HEK293 (cell line): ENCODE measurements around the gene MCM3AP.

ENCODE experiments used
- CTCF ChIA-PET: fragments of 350-600 bp; formaldehyde crosslinking; extraction: SDS; loops from one replicate; lab custom pipeline; 2021; ENCODE audit warnings: antibody characterized with exemption; lab: Yijun Ruan, JAX
- POLR2A ChIA-PET: fragments of 300-600 bp; formaldehyde crosslinking; extraction: SDS; loops from one replicate; lab custom pipeline; 2020; ENCODE audit warnings: antibody characterized with exemption, inconsistent platforms; lab: Yijun Ruan, JAX
- H3K27ac ChIP-seq: fragments of 200-500 bp; sonication (Bioruptor generic); 2 replicates; pipeline ENCODE4 v1.5.1; 2014; ENCODE audit warnings: low read depth, low read length, control low read depth, inconsistent platforms; ENCODE audit errors: extremely low read depth
- H3K36me3 ChIP-seq, 2 experiments: fragments of 200-500 bp in 1 of 2; sonication (Bioruptor generic) in 1 of 2; 1 replicate in 1 of 2; 2 replicates in 1 of 2; pipeline ENCODE4 v1.5.1; 2014 to 2017; ENCODE audit warnings: inconsistent platforms in 2 of 2, low read length in 2 of 2; ENCODE audit not compliant: control insufficient read depth in 2 of 2, insufficient read depth in 1 of 2
- H3K4me1 ChIP-seq: fragments of 200-500 bp; sonication (Bioruptor generic); 2 replicates; pipeline ENCODE4 v1.5.1; 2014; ENCODE audit warnings: mild to moderate bottlenecking, low read length, inconsistent platforms; ENCODE audit not compliant: control insufficient read depth, insufficient read depth
- H3K4me3 ChIP-seq: 2 replicates; pipeline ENCODE4 v1.5.1; 2011; ENCODE audit warnings: low read depth, mild to moderate bottlenecking, control low read depth, low read length, moderate library complexity
- H3K9me3 ChIP-seq: fragments of 200-500 bp; sonication (Bioruptor generic); 2 replicates; pipeline ENCODE4 v1.5.1; 2014; ENCODE audit warnings: low read depth, low read length, inconsistent platforms; ENCODE audit not compliant: control insufficient read depth, insufficient read depth
- EGR2 ChIP-seq: fragments of 450-650 bp; formaldehyde crosslinking; IDR thresholded peaks from 2 replicates; pipeline ENCODE4 v1.5.1; 2016; ENCODE audit warnings: low read depth, missing biosample characterization, missing genetic modification characterization
- FEZF1 ChIP-seq: fragments of 450-650 bp; formaldehyde crosslinking; IDR thresholded peaks from 2 replicates; pipeline ENCODE4 v1.5.1; 2016; ENCODE audit warnings: missing biosample characterization, missing genetic modification characterization
- IKZF3 ChIP-seq: fragments of 450-650 bp; IDR thresholded peaks from 2 replicates; pipeline ENCODE4 v1.5.0; 2018; ENCODE audit warnings: missing biosample characterization, mild to moderate bottlenecking, missing genetic modification characterization, moderate library complexity
- ZFHX2 ChIP-seq: fragments of 450-650 bp; formaldehyde crosslinking; conservative IDR thresholded peaks from 2 replicates; pipeline ENCODE4 v1.5.1; 2016; ENCODE audit warnings: missing biosample characterization, missing genetic modification characterization
- ZFP69B ChIP-seq: fragments of 450-650 bp; formaldehyde crosslinking; IDR thresholded peaks from 2 replicates; pipeline ENCODE4 v1.5.1; 2016; ENCODE audit warnings: missing biosample characterization, missing genetic modification characterization
- ZIC2 ChIP-seq: fragments of 450-650 bp; formaldehyde crosslinking; IDR thresholded peaks from 2 replicates; pipeline ENCODE4 v1.5.1; 2016; ENCODE audit warnings: missing biosample characterization, missing genetic modification characterization
- ZNF114 ChIP-seq: fragments of 450-650 bp; formaldehyde crosslinking; IDR thresholded peaks from 2 replicates; pipeline ENCODE4 v1.5.0; 2017; ENCODE audit warnings: missing biosample characterization, missing genetic modification characterization
- ZNF266 ChIP-seq: fragments of 450-650 bp; formaldehyde crosslinking; IDR thresholded peaks from 2 replicates; pipeline ENCODE4 v1.5.1; 2016; ENCODE audit warnings: missing biosample characterization, missing genetic modification characterization, low read depth
- ZNF311 ChIP-seq: fragments of 450-650 bp; formaldehyde crosslinking; IDR thresholded peaks from 2 replicates; pipeline ENCODE4 v1.5.1; 2017; ENCODE audit warnings: missing biosample characterization, missing genetic modification characterization, borderline replicate concordance
- ZNF341 ChIP-seq: fragments of 450-650 bp; formaldehyde crosslinking; IDR thresholded peaks from 2 replicates; pipeline ENCODE4; 2016; ENCODE audit warnings: low read depth, missing biosample characterization, missing genetic modification characterization
- ZNF521 ChIP-seq: fragments of 450-650 bp; formaldehyde crosslinking; IDR thresholded peaks from 2 replicates; pipeline ENCODE4 v1.5.1; 2017; ENCODE audit warnings: missing biosample characterization, mild to moderate bottlenecking, missing genetic modification characterization
- ZNF571 ChIP-seq: fragments of 450-650 bp; formaldehyde crosslinking; IDR thresholded peaks from 2 replicates; pipeline ENCODE4 v1.5.0; 2017; ENCODE audit warnings: missing biosample characterization, missing genetic modification characterization
- ZNF624 ChIP-seq: fragments of 450-650 bp; formaldehyde crosslinking; IDR thresholded peaks from 2 replicates; pipeline ENCODE4 v1.5.1; 2017; ENCODE audit warnings: missing biosample characterization, missing genetic modification characterization
- ZNF701 ChIP-seq: fragments of 450-650 bp; formaldehyde crosslinking; IDR thresholded peaks from 2 replicates; pipeline ENCODE4 v1.5.1; 2016; ENCODE audit warnings: missing biosample characterization, missing genetic modification characterization
- TF ChIP-seq, protein P1 (sequence below): fragments of 450-650 bp; IDR thresholded peaks from 2 replicates; pipeline ENCODE4 v1.5.1; 2018; ENCODE audit warnings: missing biosample characterization, mild to moderate bottlenecking, missing genetic modification characterization
- TF ChIP-seq, protein P2 (sequence below): fragments of 450-650 bp; formaldehyde crosslinking; IDR thresholded peaks from 2 replicates; pipeline ENCODE4 v1.5.1; 2016; ENCODE audit warnings: missing biosample characterization, missing genetic modification characterization
- TF ChIP-seq, protein P3 (sequence below): fragments of 450-650 bp; formaldehyde crosslinking; IDR thresholded peaks from 2 replicates; pipeline ENCODE4 v1.5.1; 2016; ENCODE audit warnings: missing biosample characterization, missing genetic modification characterization
- TF ChIP-seq, protein P4 (sequence below): sonication (generic); formaldehyde crosslinking; IDR thresholded peaks from 2 replicates; pipeline ENCODE4 v1.8.1; 2022; ENCODE audit warnings: mild to moderate bottlenecking, moderate library complexity, missing genetic modification reagents

MCM3AP gene

DNA sequence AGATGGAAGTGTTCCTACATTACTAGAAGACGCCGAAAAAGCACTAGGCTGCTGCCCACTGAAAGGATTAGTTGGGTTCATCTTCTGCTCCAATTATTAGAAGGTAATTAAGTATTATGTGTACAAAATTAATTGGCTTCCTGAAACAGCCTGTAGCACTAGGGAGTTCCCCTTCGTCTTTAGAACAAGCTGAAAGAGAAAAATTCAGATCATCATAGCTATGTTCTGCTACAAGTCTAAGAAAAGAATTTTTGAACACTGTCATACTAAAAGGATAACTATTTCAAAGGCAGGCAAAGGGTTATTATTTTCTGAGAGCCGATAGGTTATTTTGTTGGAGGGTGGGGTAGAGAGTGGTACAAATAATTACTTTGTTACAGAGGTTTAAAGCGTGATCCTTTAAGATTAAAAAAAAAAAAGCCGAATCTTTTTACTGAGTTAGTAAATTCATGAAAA is at the start of gene MCM3AP:
TSS of gene MCM3AP (minus strand) at position 406 of the 456 bp plus-strand sequence. CDS start at position 81, 325 bp downstream.
- CTCF ChIA-PET = interaction anchor here (0.6 to 1.7 kb wide), 7 partner anchors 28 to 315 kb away, joined by 3 to 7 read pairs (median 3); no protein-coding TSS in a partner anchor

DNA sequence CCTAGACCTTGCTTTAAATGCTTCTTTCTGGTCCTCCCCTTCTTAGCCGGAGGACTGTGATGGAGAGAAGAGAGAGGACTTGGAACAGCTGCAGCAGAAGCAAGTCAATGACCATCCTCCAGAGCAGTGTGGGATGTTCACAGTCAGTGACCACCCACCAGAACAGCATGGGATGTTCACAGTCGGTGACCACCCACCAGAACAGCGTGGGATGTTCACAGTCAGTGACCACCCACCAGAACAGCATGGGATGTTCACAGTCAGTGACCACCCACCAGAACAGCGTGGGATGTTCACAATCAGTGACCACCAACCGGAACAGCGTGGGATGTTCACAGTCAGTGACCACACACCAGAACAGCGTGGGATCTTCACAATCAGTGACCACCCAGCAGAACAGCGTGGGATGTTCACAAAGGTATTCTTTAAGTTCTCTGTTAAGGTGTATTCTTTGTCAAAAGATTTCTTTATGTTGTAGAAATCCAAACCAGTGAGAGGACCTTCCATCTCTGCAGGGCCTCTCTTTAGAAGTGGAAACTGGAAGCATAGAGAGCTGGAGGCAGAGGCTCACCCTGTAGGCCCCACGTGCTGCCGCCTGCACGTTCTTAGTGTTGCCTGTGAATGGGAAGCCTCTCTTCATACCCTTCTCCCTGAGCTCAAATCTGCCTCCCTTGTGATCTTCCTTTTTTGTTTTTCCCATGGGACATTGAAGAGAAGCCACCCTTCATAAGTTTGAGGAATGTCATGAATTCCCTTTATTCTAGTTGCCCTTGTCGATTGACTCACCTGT is 49.1 kb upstream of the MCM3AP start:
- Histone ChIP-seq H3K36me3 (peaks cover 76 to 84% of the 10 kb centered on the region in 2 experiments), H3K9me3 (no peaks in the 10 kb centered on the region), H3K4me3 (no peak overlapping the region), H3K4me1 (no peaks in the 10 kb centered on the region), H3K27ac (no peak overlapping the region)
- ChIA-PET CTCF (no interaction called here), POLR2A (interaction anchor here (0.6 to 1.5 kb wide), 3 partner anchors 9 to 18 kb away, joined by 3 to 4 read pairs (median 3); no protein-coding TSS in a partner anchor)
- peak; percentile 49; the same call in 1 of the 2 replicates for TF ChIP-seq ZNF341 (tag by site-specific recombination)
- peak; percentile 100 for TF ChIP-seq ZFHX2 (tag by site-specific recombination)
- peak; percentile 100 for TF ChIP-seq EGR2 (tag by site-specific recombination)
- no peak for TF ChIP-seq ZNF266 (tag by site-specific recombination)
- TF ChIP-seq ZIC2 = peak; percentile 54; the same call in 1 of the 2 replicates
- no peak for TF ChIP-seq ZNF571 (tag by site-specific recombination)

More for the DNA sequence above, at the start of gene MCM3AP:
- H3K36me3 ChIP-seq = peaks cover 27 to 51% of the 10 kb centered on the region in 2 experiments
- TF ChIP-seq, protein P1, sequence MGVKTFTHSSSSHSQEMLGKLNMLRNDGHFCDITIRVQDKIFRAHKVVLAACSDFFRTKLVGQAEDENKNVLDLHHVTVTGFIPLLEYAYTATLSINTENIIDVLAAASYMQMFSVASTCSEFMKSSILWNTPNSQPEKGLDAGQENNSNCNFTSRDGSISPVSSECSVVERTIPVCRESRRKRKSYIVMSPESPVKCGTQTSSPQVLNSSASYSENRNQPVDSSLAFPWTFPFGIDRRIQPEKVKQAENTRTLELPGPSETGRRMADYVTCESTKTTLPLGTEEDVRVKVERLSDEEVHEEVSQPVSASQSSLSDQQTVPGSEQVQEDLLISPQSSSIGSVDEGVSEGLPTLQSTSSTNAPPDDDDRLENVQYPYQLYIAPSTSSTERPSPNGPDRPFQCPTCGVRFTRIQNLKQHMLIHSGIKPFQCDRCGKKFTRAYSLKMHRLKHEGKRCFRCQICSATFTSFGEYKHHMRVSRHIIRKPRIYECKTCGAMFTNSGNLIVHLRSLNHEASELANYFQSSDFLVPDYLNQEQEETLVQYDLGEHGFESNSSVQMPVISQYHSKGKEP = no peak
- TF ChIP-seq, all 188 proteins: peak for 0
- Histone ChIP-seq H3K4me3 (peak within 1 kb of the TSS; percentile 61), H3K9me3 (no peaks in the 10 kb centered on the region), H3K4me1 (peaks cover 4% of the 10 kb centered on the region; the same call in 1 of the 2 replicates), H3K27ac (peak within 1 kb of the TSS; percentile 81)
- POLR2A ChIA-PET = interaction anchor here (2.0 kb wide), 2 partner anchors 12 to 40 kb away, joined by 8 to 9 read pairs; no protein-coding TSS in a partner anchor

DNA sequence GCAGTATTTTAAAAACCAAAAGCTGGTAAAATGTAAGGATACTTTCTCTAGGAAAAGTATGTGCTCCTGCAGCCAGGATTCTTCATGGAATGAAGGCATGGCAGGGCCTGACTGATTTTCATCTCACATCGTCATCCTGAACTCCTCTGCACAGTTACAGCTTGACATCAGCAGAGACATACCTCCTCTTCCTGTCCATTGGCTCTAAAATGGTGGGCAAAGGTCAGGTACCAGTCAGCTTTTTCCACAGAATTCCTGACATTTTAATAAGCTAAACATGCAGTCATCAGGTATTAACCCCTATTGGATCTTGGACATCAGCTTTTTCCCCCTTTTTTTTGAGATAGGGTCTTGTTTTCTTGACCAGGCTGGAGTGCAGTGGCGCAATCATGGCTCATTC is 44.4 kb upstream of the MCM3AP start:
- ChIA-PET POLR2A (no interaction called here), CTCF (interaction anchor here (0.8 kb wide), 1 partner anchor 186 kb away, joined by 3 read pairs; no protein-coding TSS in a partner anchor)
- Histone ChIP-seq H3K36me3 (peaks cover 64 to 69% of the 10 kb centered on the region in 2 experiments), H3K4me1 (peaks cover 9% of the 10 kb centered on the region), H3K9me3 (no peaks in the 10 kb centered on the region), H3K4me3 (no peak overlapping the region), H3K27ac (no peak overlapping the region)
- TF ChIP-seq, protein P2, sequence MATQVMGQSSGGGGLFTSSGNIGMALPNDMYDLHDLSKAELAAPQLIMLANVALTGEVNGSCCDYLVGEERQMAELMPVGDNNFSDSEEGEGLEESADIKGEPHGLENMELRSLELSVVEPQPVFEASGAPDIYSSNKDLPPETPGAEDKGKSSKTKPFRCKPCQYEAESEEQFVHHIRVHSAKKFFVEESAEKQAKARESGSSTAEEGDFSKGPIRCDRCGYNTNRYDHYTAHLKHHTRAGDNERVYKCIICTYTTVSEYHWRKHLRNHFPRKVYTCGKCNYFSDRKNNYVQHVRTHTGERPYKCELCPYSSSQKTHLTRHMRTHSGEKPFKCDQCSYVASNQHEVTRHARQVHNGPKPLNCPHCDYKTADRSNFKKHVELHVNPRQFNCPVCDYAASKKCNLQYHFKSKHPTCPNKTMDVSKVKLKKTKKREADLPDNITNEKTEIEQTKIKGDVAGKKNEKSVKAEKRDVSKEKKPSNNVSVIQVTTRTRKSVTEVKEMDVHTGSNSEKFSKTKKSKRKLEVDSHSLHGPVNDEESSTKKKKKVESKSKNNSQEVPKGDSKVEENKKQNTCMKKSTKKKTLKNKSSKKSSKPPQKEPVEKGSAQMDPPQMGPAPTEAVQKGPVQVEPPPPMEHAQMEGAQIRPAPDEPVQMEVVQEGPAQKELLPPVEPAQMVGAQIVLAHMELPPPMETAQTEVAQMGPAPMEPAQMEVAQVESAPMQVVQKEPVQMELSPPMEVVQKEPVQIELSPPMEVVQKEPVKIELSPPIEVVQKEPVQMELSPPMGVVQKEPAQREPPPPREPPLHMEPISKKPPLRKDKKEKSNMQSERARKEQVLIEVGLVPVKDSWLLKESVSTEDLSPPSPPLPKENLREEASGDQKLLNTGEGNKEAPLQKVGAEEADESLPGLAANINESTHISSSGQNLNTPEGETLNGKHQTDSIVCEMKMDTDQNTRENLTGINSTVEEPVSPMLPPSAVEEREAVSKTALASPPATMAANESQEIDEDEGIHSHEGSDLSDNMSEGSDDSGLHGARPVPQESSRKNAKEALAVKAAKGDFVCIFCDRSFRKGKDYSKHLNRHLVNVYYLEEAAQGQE (tag by site-specific recombination) = no peak
- no peak for TF ChIP-seq ZFP69B
- TF ChIP-seq ZNF624 (tag by site-specific recombination) = no peak

DNA sequence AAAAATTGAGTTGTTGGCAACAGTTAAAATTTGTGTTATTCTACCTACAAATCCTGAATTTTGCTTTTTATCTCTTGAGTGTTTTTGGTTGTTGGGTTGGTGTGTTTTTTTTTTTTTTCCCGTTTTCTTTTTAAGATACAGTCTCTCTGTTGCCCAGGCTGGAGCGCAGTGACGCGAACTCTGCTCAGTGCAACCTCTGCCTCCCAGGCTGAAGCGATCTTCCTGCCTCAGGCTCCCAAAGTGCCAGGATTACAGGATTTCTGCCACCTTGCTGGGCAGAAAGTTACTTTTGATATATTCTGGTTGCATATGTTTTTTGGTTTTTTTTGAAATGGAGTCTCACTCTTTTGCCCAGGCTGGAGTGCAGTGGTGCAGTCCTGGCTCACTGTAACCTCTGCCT is 42.7 kb upstream of the MCM3AP start:
- Histone ChIP-seq H3K27ac (no peak overlapping the region), H3K36me3 (peaks cover 60 to 61% of the 10 kb centered on the region in 2 experiments)
- POLR2A ChIA-PET = no interaction called here
- no peak for TF ChIP-seq ZNF311 (tag by site-specific recombination)
- TF ChIP-seq FEZF1 (tag by site-specific recombination) = no peak
- no peak for TF ChIP-seq ZNF341 (tag by site-specific recombination)
- TF ChIP-seq ZIC2 = no peak
- TF ChIP-seq ZNF114 = no peak
- no peak for TF ChIP-seq IKZF3
- TF ChIP-seq, protein P3, sequence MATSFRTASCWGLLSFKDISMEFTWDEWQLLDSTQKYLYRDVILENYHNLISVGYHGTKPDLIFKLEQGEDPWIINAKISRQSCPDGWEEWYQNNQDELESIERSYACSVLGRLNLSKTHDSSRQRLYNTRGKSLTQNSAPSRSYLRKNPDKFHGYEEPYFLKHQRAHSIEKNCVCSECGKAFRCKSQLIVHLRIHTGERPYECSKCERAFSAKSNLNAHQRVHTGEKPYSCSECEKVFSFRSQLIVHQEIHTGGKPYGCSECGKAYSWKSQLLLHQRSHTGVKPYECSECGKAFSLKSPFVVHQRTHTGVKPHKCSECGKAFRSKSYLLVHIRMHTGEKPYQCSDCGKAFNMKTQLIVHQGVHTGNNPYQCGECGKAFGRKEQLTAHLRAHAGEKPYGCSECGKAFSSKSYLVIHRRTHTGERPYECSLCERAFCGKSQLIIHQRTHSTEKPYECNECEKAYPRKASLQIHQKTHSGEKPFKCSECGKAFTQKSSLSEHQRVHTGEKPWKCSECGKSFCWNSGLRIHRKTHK (tag by site-specific recombination) = no peak
- TF ChIP-seq, protein P4, sequence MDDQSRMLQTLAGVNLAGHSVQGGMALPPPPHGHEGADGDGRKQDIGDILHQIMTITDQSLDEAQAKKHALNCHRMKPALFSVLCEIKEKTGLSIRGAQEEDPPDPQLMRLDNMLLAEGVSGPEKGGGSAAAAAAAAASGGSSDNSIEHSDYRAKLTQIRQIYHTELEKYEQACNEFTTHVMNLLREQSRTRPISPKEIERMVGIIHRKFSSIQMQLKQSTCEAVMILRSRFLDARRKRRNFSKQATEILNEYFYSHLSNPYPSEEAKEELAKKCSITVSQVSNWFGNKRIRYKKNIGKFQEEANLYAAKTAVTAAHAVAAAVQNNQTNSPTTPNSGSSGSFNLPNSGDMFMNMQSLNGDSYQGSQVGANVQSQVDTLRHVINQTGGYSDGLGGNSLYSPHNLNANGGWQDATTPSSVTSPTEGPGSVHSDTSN (CRISPR knock-in tag) = no peak
- TF ChIP-seq ZNF701 = no peak
- TF ChIP-seq ZNF521 (tag by site-specific recombination) = no peak

More for the DNA sequence above, 42.7 kb upstream of the MCM3AP start:
- H3K9me3 ChIP-seq = no peaks in the 10 kb centered on the region
- H3K4me1 ChIP-seq = peaks cover 9% of the 10 kb centered on the region
- CTCF ChIA-PET = no interaction called here
- H3K4me3 ChIP-seq = no peak overlapping the region
